Astrocyte (in vitro differentiated cells and primary cell): ENCODE measurements around the gene ARL4A. TPM values are rescaled to one million over a fixed set of nuclear protein-coding genes. Genes with fewer than 3 reads are reported as not detected.

ENCODE experiments used
- DNase-seq: peaks from one replicate; pipeline ENCODE4 v3.0.0-alpha.2; 2010; ENCODE audit warnings: low read depth
- FAIRE-seq: peaks from 2 replicates; lab custom pipeline; 2011; peaks lifted over from hg19 to GRCh38; lab: Jason Lieb, UNC
- H2AFZ ChIP-seq: 2 replicates; pipeline ENCODE4 v1.6.0; 2012; ENCODE audit warnings: low read depth, low read length, inconsistent platforms
- H3K27ac ChIP-seq: 2 replicates; pipeline ENCODE4 v1.5.1; 2011; ENCODE audit warnings: low read depth, low read length, inconsistent platforms
- H3K27me3 ChIP-seq: 2 replicates; pipeline ENCODE4 v1.6.0; 2011; ENCODE audit warnings: low read length, inconsistent platforms; ENCODE audit not compliant: insufficient read depth
- H3K36me3 ChIP-seq: 2 replicates; pipeline ENCODE4 v1.5.1; 2011; ENCODE audit warnings: low read length, inconsistent platforms; ENCODE audit not compliant: insufficient read depth
- H3K4me1 ChIP-seq: 2 replicates; pipeline ENCODE4 v1.5.1; 2011; ENCODE audit warnings: low read length, inconsistent platforms; ENCODE audit not compliant: insufficient read depth
- H3K4me2 ChIP-seq: 2 replicates; pipeline ENCODE4 v1.6.0; 2012; ENCODE audit warnings: low read length, inconsistent platforms
- H3K4me3 ChIP-seq: 2 replicates; pipeline ENCODE4 v1.5.1; 2011; ENCODE audit warnings: low read depth, mild to moderate bottlenecking, low read length, inconsistent platforms; ENCODE audit not compliant: insufficient read depth
- H3K79me2 ChIP-seq: 2 replicates; pipeline ENCODE4 v1.6.0; 2012; ENCODE audit warnings: mild to moderate bottlenecking, low read length, inconsistent platforms; ENCODE audit not compliant: insufficient read depth
- H3K9ac ChIP-seq: 2 replicates; pipeline ENCODE4 v1.6.0; 2012; ENCODE audit warnings: mild to moderate bottlenecking, low read length, inconsistent platforms
- H3K9me3 ChIP-seq: 2 replicates; pipeline ENCODE4 v1.5.1; 2012; ENCODE audit warnings: low read depth, mild to moderate bottlenecking, low read length, inconsistent platforms; ENCODE audit not compliant: insufficient read depth
- H4K20me1 ChIP-seq: 2 replicates; pipeline ENCODE4 v1.6.0; 2012; ENCODE audit warnings: low read length, inconsistent platforms; ENCODE audit not compliant: insufficient read depth
- H3K27ac Mint-ChIP-seq: one replicate; pipeline ENCODE4 v1.8.0; 2021; ENCODE audit warnings: mild to moderate bottlenecking, mixed read lengths; ENCODE audit not compliant: unreplicated experiment
- H3K27me3 Mint-ChIP-seq: one replicate; pipeline ENCODE4 v1.8.0; 2021; ENCODE audit warnings: low read depth, mixed read lengths; ENCODE audit not compliant: unreplicated experiment
- H3K36me3 Mint-ChIP-seq: one replicate; pipeline ENCODE4 v1.8.0; 2021; ENCODE audit warnings: low read depth, mixed read lengths; ENCODE audit not compliant: unreplicated experiment
- H3K4me1 Mint-ChIP-seq: one replicate; pipeline ENCODE4 v1.8.0; 2021; ENCODE audit warnings: low read depth, mixed read lengths; ENCODE audit not compliant: unreplicated experiment
- H3K4me3 Mint-ChIP-seq: one replicate; pipeline ENCODE4 v1.8.0; 2021; ENCODE audit warnings: mild to moderate bottlenecking, moderate library complexity, mixed read lengths; ENCODE audit not compliant: unreplicated experiment
- H3K9me3 Mint-ChIP-seq: one replicate; pipeline ENCODE4 v1.8.0; 2021; ENCODE audit warnings: mild to moderate bottlenecking, mixed read lengths; ENCODE audit not compliant: unreplicated experiment
- EZH2 ChIP-seq: IDR thresholded peaks from 2 replicates; pipeline ENCODE4 v1.6.1; 2012; ENCODE audit warnings: mild to moderate bottlenecking, low read length, inconsistent platforms; ENCODE audit not compliant: insufficient read depth
- total RNA-seq: library from RNA; stranded (reverse); gene quantifications from 2 replicates; pipeline ENCODE4 v1.2.1, GENCODE V29; 2021
- TF ChIP-seq, protein P1 (sequence below): IDR thresholded peaks from 2 replicates; pipeline ENCODE4 v1.5.1; 2011; ENCODE audit warnings: low read depth, mild to moderate bottlenecking, inconsistent platforms, low read length, moderate library complexity; ENCODE audit not compliant: insufficient read depth

Gene ARL4A
- total RNA-seq, 1 donor from 2014 or later = 34.6 TPM

GRCh38 chr7:12661581-12661980, 25.9 kb upstream of the ARL4A start:
- Histone ChIP-seq H2AFZ (no peak overlapping the region), H3K27me3 (no peaks in the 10 kb centered on the region), H3K36me3 (no peaks in the 10 kb centered on the region), H3K27ac (no peak overlapping the region), H3K9me3 (no peaks in the 10 kb centered on the region), H3K4me2 (no peak overlapping the region), H4K20me1 (no peaks in the 10 kb centered on the region), H3K79me2 (no peaks in the 10 kb centered on the region), H3K4me1 (peaks cover 19% of the 10 kb centered on the region), H3K9ac (no peak overlapping the region), H3K4me3 (no peak overlapping the region)
- FAIRE-seq (no peak), DNase-seq (peak; percentile 55)
- Mint-ChIP-seq H3K9me3 (peaks cover 2% of the 10 kb centered on the region), H3K27me3 (no peaks in the 10 kb centered on the region), H3K4me3 (no peak overlapping the region), H3K27ac (no peak overlapping the region), H3K36me3 (no peaks in the 10 kb centered on the region), H3K4me1 (peaks cover 13% of the 10 kb centered on the region)
- TF ChIP-seq, protein P1, sequence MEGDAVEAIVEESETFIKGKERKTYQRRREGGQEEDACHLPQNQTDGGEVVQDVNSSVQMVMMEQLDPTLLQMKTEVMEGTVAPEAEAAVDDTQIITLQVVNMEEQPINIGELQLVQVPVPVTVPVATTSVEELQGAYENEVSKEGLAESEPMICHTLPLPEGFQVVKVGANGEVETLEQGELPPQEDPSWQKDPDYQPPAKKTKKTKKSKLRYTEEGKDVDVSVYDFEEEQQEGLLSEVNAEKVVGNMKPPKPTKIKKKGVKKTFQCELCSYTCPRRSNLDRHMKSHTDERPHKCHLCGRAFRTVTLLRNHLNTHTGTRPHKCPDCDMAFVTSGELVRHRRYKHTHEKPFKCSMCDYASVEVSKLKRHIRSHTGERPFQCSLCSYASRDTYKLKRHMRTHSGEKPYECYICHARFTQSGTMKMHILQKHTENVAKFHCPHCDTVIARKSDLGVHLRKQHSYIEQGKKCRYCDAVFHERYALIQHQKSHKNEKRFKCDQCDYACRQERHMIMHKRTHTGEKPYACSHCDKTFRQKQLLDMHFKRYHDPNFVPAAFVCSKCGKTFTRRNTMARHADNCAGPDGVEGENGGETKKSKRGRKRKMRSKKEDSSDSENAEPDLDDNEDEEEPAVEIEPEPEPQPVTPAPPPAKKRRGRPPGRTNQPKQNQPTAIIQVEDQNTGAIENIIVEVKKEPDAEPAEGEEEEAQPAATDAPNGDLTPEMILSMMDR = no peak
- TF ChIP-seq EZH2 = no peak

- H3K36me3 ChIP-seq = no peaks in the 10 kb centered on the region
- TF ChIP-seq EZH2 = no peak
- TF ChIP-seq, protein P1 = no peak
- H3K27ac Mint-ChIP-seq = no peak overlapping the region
- H3K27me3 Mint-ChIP-seq = no peaks in the 10 kb centered on the region
- no peaks in the 10 kb centered on the region for H3K27me3 ChIP-seq
- FAIRE-seq (peak; percentile 34), DNase-seq (peak; percentile 77)
- H3K9me3 Mint-ChIP-seq = no peaks in the 10 kb centered on the region
- no peak overlapping the region for H3K4me2 ChIP-seq
- no peaks in the 10 kb centered on the region for H3K36me3 Mint-ChIP-seq
- no peak overlapping the region for H3K27ac ChIP-seq
- no peaks in the 10 kb centered on the region for H3K4me1 ChIP-seq
- H2AFZ ChIP-seq = no peak overlapping the region
- H3K4me3 Mint-ChIP-seq = no peak overlapping the region
- peaks cover 8% of the 10 kb centered on the region for H3K4me1 Mint-ChIP-seq
- H3K4me3 ChIP-seq = no peak overlapping the region
- H3K9ac ChIP-seq = no peak overlapping the region
- H3K9me3 ChIP-seq = no peaks in the 10 kb centered on the region
- no peaks in the 10 kb centered on the region for H4K20me1 ChIP-seq
- no peaks in the 10 kb centered on the region for H3K79me2 ChIP-seq
Measured at GRCh38 chr7:12670000-12670729, 17.3 kb upstream of the ARL4A start.
